ENCODE data around the gene SLC22A1.

GRCh38 chr6:160085713-160086505 lies 35.7 kb upstream of the SLC22A1 start:
- TF ChIP-seq POLR2AphosphoS5 (IDR thresholded peaks at IDR 0.05; ENCODE audit: low read depth, low read length) (no peak), POLR2A (IDR thresholded peaks at IDR 0.05; ENCODE audit: borderline replicate concordance, extremely low read depth, insufficient read depth, insufficient read length) (no peak), CTCF (IDR thresholded peaks at IDR 0.05 in 2 of 3, conservative IDR thresholded peaks at IDR 0.05 in 1 of 3; ENCODE audit: borderline replicate concordance in 1 of 3, insufficient read depth in 1 of 3, low read depth in 2 of 3, low read length in 2 of 3) (no peak), EZH2 (IDR thresholded peaks at IDR 0.05) (no peak), REST (IDR thresholded peaks at IDR 0.05; ENCODE audit: low read depth) (no peak), ELF1 (IDR thresholded peaks at IDR 0.05; ENCODE audit: borderline replicate concordance, low read depth) (no peak)
